HG03025 (cell line): ENCODE measurements around the gene RAB11B.
"Not testable (repeated sequence)": the region's sequence is repeated elsewhere in the genome, so short reads cannot be mapped to it uniquely, and the experiment has no call there.

Experiments
- ATAC-seq: cut with Tn5 transposase; IDR thresholded peaks from one replicate; pipeline ENCODE4 v1.9.1; 2021; ENCODE audit warnings: mild to moderate bottlenecking, moderate library complexity; ENCODE audit not compliant: unreplicated experiment, low FRiP score

Gene RAB11B

GRCh38 chr19:8389891-8390616, at the start of gene RAB11B:
TSS of gene RAB11B (plus strand) at chr19:8390360. CDS start at chr19:8390417, 57 bp downstream.
- peak; percentile 80 for ATAC-seq

- ATAC-seq = not testable (repeated sequence)
Measured at GRCh38 chr19:8341504-8341903, 48.7 kb upstream of the RAB11B start.

- ATAC-seq = no peak
Measured at GRCh38 chr19:8342316-8342683, 47.9 kb upstream of the RAB11B start.

- ATAC-seq = peak; percentile 68
Measured at GRCh38 chr19:8342684-8343482, 47.3 kb upstream of the RAB11B start, which contains the start of gene KANK3. TSS of gene KANK3 (minus strand) at chr19:8343262. CDS start at chr19:8337828, 5,434 bp downstream.

- ATAC-seq = no peak
Measured at GRCh38 chr19:8343483-8343844, 46.7 kb upstream of the RAB11B start.

DNA sequence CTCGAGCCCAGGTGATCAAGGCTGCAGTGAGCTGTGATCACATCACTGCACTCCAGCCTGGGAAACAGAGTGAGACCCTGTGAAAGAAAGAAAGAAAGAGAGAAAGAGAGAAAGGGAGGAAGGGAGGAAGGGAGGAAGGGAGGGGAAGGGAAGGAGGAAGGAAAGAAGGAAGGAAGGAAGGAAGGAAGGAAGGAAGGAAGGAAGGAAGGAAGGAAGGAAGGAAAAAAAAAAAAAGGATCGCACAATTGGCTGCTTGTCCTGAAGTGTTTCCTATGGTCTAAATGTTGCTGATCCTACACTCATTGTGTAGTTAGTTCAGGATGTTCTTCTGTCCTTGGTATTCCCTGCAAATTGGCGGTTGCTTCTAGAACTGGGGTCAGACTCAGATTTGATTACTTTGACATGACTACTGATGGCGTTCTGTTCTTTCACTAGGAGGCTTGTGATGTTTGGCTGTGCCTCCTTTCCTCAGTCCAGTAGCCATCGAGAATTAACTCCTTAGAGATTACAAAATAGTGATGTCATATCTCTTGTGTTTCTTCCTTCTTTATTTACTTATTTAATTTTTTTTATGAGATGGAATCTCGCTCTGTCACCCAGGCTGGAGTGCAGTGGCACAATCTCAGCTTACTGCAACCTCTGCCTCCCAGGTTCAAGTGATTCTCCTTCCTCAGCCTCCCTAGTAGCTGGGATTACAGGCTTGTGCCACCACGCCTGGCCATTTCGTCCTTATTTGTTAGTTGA, 40.4 kb upstream of the RAB11B start:
- ATAC-seq = not testable (repeated sequence)

DNA sequence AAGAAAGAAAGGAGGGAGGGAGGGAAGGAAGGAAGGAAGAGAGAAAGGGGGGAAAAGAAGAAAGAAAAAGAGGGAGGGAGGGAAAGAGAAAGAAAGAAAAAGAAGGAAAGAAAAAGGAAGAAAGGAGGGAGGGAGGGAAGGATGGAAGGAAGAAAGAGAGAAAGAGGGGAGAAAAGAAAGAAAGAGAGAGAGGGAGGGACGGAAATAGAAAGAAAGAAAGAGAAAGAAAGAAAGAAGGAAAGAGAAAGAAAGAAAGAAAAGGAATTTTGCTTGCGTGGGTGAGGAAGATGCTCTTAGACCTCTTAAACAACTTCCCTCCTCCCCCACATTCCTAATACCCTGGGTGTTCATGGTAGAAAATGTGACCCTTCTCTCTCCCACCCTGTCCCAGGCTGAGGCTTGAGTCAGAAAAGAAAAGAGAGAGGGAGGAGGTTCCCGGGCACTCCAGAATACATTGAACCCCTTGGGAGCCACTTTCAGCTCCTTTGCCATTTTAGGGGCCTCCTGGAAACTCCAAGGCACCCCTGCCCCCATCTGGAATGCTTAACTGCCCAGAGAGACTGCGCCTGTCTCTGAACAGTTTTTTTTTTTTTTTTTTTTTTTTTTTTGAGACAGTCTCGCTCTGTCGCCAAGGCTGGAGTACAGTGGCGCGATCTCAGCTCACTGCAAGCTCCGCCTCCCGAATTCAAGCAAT, 37.9 kb upstream of the RAB11B start:
- ATAC-seq = no peak

DNA sequence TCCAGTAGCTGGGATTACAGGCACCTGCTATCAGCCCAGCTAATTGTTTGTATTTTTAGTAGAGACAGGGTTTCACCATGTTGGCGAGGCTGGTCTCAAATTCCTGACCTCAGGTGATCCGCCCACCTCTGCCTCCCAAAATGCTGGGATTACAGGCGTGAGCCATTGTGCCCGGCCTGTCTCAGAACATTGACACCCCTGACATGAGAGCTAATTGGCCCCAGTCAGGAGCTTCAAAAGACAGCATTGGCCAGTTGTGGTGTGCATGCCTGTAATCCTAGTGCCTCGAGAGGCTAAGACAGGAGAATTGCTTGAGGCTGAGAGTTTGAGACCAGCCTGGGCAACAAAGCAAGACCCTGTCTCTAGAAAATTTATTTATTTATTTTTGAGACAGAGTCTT, 37.3 kb upstream of the RAB11B start:
- not testable (repeated sequence) for ATAC-seq

DNA sequence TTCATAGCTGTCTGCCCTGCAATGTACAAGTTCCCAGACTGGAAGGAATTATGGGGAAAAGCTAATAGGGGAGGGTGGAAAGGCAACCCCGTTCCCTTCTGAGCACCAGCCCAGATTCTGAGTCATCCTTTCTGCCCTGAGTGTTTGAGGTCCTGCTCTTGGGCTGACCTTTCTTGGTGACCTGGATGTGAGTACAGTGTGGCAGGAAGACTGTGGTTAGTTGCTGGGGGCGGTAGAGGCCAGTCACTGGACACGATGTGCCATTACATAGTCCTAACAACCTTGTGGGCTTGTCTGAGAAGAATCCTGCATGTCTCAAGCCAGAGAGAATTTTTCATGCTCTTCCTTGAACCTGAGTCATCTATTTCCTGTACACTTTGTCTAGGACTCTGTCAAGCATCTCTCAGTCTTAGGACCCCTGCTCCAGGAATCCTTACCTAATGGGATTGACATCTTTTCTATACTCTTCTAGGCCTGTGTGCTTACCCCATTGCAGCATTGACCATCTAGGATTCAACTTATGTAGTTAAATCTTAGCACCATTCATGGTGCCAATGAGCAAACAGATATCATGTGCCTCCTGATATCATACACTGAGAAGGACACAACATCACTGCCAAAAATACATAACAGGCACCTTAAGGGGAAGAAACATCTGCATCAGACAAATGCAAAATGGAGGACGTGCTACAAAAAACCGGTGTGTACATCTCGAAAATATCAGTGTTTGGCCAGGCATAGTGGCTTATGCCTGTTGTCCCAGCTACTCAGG, 34.3 kb upstream of the RAB11B start:
- ATAC-seq = no peak

- no peak for ATAC-seq
Measured at GRCh38 chr19:8357007-8357521, 33.1 kb upstream of the RAB11B start.

- ATAC-seq = no peak
Measured at GRCh38 chr19:8358948-8359347, 31.2 kb upstream of the RAB11B start.

- no peak for ATAC-seq
Measured at GRCh38 chr19:8360196-8360595, 30.0 kb upstream of the RAB11B start.

GRCh38 chr19:8361921-8362793, 28.0 kb upstream of the RAB11B start:
- no peak for ATAC-seq

GRCh38 chr19:8363803-8364771, 26.1 kb upstream of the RAB11B start, which contains the start of gene ANGPTL4:
TSS of gene ANGPTL4 (plus strand) at chr19:8364155. CDS start at chr19:8364322, 167 bp downstream.
- ATAC-seq = no peak

DNA sequence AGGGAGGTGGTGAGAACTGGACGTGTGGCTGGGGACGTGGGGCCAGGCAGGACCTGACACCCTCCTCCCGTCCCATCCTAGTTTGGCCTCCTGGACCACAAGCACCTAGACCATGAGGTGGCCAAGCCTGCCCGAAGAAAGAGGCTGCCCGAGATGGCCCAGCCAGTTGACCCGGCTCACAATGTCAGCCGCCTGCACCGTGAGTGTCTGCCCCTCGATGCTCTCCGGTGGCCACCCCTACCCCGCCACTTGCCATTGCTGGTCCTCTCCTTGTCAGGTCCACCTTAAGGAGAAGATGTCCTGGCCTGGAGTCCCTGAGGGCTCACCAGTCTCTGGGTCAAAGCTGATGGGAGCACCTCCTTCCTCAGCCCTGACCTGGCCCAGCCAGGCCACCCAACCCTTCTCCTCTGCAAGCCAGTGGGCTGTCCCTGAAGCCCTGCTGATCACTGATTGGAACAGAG, 24.0 kb upstream of the RAB11B start:
- ATAC-seq = no peak

DNA sequence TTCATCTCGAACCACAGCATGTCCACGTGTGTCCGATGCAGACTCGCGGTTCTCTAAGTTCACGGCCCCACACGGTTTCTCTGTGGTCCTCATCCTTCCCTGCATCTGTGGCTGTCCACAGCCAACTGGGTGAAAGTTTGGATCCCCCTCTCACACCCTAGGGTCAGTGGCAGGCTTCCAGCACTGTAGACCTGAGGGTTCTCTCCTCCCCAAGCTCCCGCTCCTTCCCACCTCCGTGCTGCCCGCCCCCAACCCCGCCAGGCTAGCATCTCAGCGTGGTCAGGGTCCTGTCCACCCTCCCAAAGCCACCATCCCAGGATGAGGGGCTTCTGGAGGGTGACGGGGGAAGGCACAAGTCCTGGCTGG, 23.2 kb upstream of the RAB11B start:
- ATAC-seq = no peak

DNA sequence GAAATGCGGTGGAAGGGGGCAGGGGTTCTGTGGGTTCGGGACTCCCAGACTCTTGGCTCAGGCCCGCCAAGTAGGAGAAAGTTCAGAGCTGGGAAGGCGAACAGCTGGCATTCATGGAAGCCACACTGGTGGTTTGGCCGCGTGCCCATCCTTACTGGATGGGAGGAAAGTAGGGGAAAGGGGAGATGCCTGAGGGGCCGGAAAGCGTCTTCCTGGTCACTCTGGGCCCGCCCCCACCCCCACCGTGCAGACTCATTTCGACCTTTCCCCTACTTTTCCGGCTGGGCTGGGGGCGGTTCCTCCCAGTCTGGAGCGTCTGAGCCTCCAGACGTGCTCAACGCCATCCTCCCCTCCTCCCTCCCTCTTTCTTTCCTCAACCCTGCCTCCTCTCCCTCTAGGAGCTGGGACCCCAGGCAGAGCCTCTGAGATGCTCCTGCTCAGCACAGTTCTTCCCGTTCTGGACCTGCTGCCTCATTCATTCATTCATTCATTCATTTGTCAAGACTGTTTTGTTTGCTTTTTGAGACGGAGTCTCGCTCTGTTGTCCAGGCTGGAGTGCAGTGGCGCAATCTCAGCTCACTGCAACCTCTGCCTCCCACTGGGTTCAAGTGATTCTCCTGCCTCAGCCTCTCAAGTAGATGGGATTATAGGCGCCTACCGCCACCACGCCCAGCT, 22.7 kb upstream of the RAB11B start:
- no peak for ATAC-seq
